AG09309 (cell line): ENCODE data around the gene SCRN1.

Experiments
- DNase-seq: peaks from one replicate; pipeline ENCODE4 v3.0.0-alpha.2; 2010; ENCODE audit warnings: low read depth
- H3K4me3 ChIP-seq: 2 replicates; pipeline ENCODE4 v1.5.1; 2011; ENCODE audit warnings: mild to moderate bottlenecking, low read depth, low read length, moderate library complexity; ENCODE audit not compliant: control insufficient read depth
- CTCF ChIP-seq: IDR thresholded peaks from 2 replicates; pipeline ENCODE4 v1.5.1; 2011; ENCODE audit warnings: mild to moderate bottlenecking, low read depth, low read length, inconsistent platforms; ENCODE audit not compliant: insufficient read depth, control insufficient read depth; ENCODE audit errors: missing control alignments

SCRN1 gene

GRCh38 chr7:29937132-29937531, 52.5 kb downstream of the SCRN1 start:
- DNase-seq = no peak
- TF ChIP-seq CTCF = no peak
- H3K4me3 ChIP-seq = no peak overlapping the region

- H3K4me3 ChIP-seq = no peak overlapping the region
- no peak for TF ChIP-seq CTCF
- DNase-seq = no peak
Measured at GRCh38 chr7:29935111-29935510, 54.5 kb downstream of the SCRN1 start.

- no peak overlapping the region for H3K4me3 ChIP-seq
- no peak for TF ChIP-seq CTCF
- DNase-seq = no peak
Measured at GRCh38 chr7:29929018-29929807, 60.4 kb downstream of the SCRN1 start.

GRCh38 chr7:29926741-29927140, 62.9 kb downstream of the SCRN1 start:
- DNase-seq = no peak
- H3K4me3 ChIP-seq = no peak overlapping the region
- TF ChIP-seq CTCF = no peak

- DNase-seq = no peak
- no peak for TF ChIP-seq CTCF
- no peak overlapping the region for H3K4me3 ChIP-seq
Measured at GRCh38 chr7:29926216-29926615, 63.4 kb downstream of the SCRN1 start.

- H3K4me3 ChIP-seq = no peak overlapping the region
- no peak for TF ChIP-seq CTCF
- no peak for DNase-seq
Measured at GRCh38 chr7:29924684-29925083, 64.9 kb downstream of the SCRN1 start.
